Activated naive CD8-positive, alpha-beta T cell treated with anti-CD3 and anti-CD28 coated beads, Interleukin-2, amount 10 ng/mL, durations not matched to agents 7 days and 5 days (primary cell): ENCODE data around the gene TRAFD1. TPM values are rescaled to one million over a fixed set of nuclear protein-coding genes. Genes with fewer than 3 reads are reported as not detected.
"Not testable (repeated sequence)": the region's sequence is repeated elsewhere in the genome, so short reads cannot be mapped to it uniquely, and the experiment has no call there.

Experiments used
- ATAC-seq: fragments of 150-1000 bp; cut with Tn5 transposase; one replicate; pipeline ENCODE4 v1.10.0; 2021; ENCODE audit warnings: low read depth, moderate library complexity
- POLR2A ChIA-PET: fragments of 350-600 bp; sonication (Branson Sonifier 250); formaldehyde crosslinking; loops from one replicate; lab custom pipeline; 2021; ENCODE audit warnings: antibody characterized with exemption; lab: Charles Lee
- DNase-seq: peaks from one replicate; pipeline ENCODE4 v3.0.0; 2021
- H3K27ac Mint-ChIP-seq: one replicate; pipeline ENCODE4 v1.8.0; 2022; ENCODE audit warnings: mild to moderate bottlenecking, mixed read lengths
- H3K27me3 Mint-ChIP-seq: one replicate; pipeline ENCODE4 v1.8.0; 2022; ENCODE audit warnings: mild to moderate bottlenecking, moderate library complexity, mixed read lengths
- H3K36me3 Mint-ChIP-seq: one replicate; pipeline ENCODE4 v1.8.0; 2021; ENCODE audit warnings: mild to moderate bottlenecking, mixed read lengths
- H3K4me1 Mint-ChIP-seq: one replicate; pipeline ENCODE4 v1.8.0; 2021; ENCODE audit warnings: mixed read lengths
- H3K4me3 Mint-ChIP-seq: one replicate; pipeline ENCODE4 v1.8.0; 2022; ENCODE audit warnings: mild to moderate bottlenecking, moderate library complexity, mixed read lengths
- H3K9me3 Mint-ChIP-seq: one replicate; pipeline ENCODE4 v1.8.0; 2021; ENCODE audit warnings: mixed read lengths
- total RNA-seq, 2 experiments: library from RNA; stranded (reverse); gene quantifications; one replicate each; pipeline ENCODE4 v1.2.3, GENCODE V29; 2021

TRAFD1 gene
- total RNA-seq, 2 experiments from 2014 or later: 69.7 to 70.3 TPM

DNA sequence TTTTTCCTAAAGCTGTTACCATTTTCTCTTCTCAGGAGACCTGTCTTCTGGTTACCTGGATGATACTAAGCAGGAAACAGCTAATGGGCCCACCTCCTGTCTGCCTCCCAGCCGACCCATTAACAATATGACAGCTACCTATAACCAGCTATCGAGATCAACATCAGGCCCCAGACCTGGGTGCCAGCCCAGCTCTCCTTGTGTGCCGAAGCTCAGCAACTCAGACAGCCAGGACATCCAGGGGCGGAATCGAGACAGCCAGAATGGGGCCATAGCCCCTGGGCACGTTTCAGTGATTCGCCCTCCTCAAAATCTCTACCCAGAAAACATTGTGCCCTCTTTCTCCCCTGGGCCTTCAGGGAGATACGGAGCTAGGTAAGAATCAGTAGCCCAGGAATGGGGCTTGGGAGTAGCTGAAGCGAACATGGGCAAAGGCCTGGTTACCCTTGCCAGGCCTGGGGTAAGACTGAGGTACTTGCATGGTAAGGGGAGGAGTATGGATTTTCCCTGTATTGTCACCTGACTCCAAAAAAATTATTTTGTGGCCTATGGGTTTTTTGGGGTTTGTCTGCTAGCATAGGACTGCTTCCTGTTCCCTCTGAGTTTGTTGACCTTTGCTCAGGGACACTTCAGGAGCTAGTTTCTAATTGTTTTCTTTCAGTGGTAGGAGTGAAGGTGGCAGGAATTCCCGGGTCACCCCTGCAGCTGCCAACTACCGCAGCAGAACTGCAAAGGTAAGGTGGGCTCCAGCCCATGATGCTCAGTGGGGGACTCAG lies 26.6 kb downstream of the TRAFD1 start:
- peak overlapping the region; percentile 18 for H3K27ac Mint-ChIP-seq
- H3K27me3 Mint-ChIP-seq: no peaks in the 10 kb centered on the region
- DNase-seq (no peak), ATAC-seq (no peak)
- peaks cover 4% of the 10 kb centered on the region for H3K9me3 Mint-ChIP-seq
- peaks cover 59% of the 10 kb centered on the region for H3K36me3 Mint-ChIP-seq
- H3K4me3 Mint-ChIP-seq: no peak overlapping the region
- POLR2A ChIA-PET: interaction anchor here (0.8 kb wide), 1 partner anchor 1081 kb away, joined by 4 read pairs; no protein-coding TSS in a partner anchor
- no peaks in the 10 kb centered on the region for H3K4me1 Mint-ChIP-seq

DNA sequence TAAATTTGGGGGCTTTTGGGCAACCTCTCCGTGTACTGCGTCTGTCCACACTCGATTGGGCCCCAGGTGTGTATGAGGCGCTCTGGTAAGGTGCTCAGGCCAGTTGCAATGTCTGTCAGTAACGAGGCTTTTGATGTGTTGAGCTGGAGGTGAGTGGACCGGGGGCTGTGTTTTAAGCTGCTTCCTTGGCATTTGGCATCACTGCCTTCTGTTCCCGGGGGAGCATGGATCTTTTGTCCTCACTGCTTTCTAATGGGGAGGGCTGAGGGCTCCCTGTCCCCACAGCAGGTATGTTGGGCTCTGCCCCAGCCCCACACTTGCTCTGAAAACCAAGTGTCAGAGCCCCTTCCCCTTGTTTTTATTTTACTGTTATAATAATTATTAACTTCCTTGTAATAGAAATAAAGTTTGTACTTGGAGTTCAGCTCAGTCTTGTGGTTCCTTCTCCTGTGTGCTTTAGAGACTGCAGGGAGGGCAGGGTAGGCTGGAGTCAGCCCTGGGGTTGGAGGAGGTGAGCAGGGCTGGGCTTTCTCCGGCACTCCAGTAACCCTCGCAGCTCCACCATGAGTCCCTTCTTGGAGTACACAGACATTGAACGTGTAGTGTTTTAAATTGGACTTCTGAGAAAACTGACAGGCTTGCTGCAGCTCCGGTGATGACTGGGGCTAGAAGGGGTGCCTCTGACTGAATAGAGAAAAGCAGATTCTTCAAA lies 28.0 kb downstream of the TRAFD1 start:
- peaks cover 69% of the 10 kb centered on the region for H3K36me3 Mint-ChIP-seq
- no peak for ATAC-seq
- H3K27me3 Mint-ChIP-seq: no peaks in the 10 kb centered on the region
- H3K9me3 Mint-ChIP-seq: peaks cover 11% of the 10 kb centered on the region
- H3K4me3 Mint-ChIP-seq: no peak overlapping the region
- H3K4me1 Mint-ChIP-seq: peaks cover 6% of the 10 kb centered on the region
- no peak for DNase-seq
- POLR2A ChIA-PET: no interaction called here
- peak overlapping the region; percentile 57 for H3K27ac Mint-ChIP-seq

DNA sequence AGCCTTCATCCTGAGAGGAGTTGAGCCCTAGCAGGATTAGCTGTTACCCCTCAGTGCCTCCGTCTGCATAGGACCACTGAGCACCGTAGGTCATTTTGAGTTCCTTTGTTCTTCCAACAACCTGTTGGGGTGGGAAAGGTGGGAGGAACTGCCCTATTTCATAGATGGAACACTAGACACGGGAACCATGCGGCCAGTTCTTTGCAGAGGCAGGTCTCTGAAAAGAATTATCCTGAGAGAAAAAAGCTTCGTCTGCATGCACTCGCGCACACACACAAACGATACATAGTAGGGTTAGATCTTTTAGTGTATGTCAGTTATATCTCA lies 28.5 kb downstream of the TRAFD1 start:
- peaks cover 11% of the 10 kb centered on the region for H3K9me3 Mint-ChIP-seq
- H3K27ac Mint-ChIP-seq: no peak overlapping the region
- H3K27me3 Mint-ChIP-seq: no peaks in the 10 kb centered on the region
- ATAC-seq (no peak), DNase-seq (no peak)
- POLR2A ChIA-PET: no interaction called here
- no peak overlapping the region for H3K4me3 Mint-ChIP-seq
- H3K36me3 Mint-ChIP-seq: peaks cover 69% of the 10 kb centered on the region
- H3K4me1 Mint-ChIP-seq: peaks cover 8% of the 10 kb centered on the region

DNA sequence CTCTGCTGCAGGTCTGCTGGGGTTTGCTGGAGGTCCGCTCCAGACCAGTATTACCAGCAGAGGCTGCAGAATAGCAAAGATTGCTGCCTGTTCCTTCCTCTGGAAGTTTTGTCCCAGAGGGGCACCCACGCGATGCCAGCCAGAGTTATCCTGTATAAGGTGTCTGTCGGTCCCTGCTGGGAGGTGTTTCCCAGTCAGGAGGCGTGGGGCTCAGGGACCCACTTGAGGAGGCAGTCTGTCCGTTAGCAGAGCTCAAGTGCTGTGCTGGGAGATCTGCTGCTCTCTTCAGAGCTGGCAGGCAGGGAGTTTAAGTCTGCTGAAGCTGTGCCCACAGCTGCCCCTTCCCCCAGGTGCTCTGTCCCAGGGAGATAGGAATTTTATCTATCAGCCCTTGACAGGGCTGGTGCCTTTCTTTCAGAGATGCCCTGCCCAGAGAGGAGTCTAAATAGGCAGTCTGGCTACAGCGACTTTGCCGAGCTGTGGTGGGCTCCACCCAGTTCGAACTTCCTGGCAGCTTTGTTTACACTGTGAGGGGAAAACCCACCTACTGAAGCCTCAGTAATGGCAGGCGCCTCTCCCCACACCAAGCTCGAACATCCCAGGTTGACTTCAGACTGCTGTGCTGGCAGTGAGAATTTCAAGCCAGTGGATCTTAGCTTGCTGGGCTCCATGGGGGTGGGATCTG lies 33.2 kb downstream of the TRAFD1 start:
- H3K4me3 Mint-ChIP-seq: peak overlapping the region; percentile 40
- peaks cover 11% of the 10 kb centered on the region for H3K9me3 Mint-ChIP-seq
- DNase-seq, H3K27me3 Mint-ChIP-seq: not testable (repeated sequence)
- H3K4me1 Mint-ChIP-seq: peaks cover 10% of the 10 kb centered on the region
- H3K27ac Mint-ChIP-seq: peak overlapping the region; percentile 71
- peaks cover 67% of the 10 kb centered on the region for H3K36me3 Mint-ChIP-seq
- POLR2A ChIA-PET: interaction anchor here (0.8 to 1.5 kb wide), 2 partner anchors 9 to 260 kb away, joined by 3 read pairs; partner anchors contain the start of gene PTPN11
- ATAC-seq: peak; percentile 53

DNA sequence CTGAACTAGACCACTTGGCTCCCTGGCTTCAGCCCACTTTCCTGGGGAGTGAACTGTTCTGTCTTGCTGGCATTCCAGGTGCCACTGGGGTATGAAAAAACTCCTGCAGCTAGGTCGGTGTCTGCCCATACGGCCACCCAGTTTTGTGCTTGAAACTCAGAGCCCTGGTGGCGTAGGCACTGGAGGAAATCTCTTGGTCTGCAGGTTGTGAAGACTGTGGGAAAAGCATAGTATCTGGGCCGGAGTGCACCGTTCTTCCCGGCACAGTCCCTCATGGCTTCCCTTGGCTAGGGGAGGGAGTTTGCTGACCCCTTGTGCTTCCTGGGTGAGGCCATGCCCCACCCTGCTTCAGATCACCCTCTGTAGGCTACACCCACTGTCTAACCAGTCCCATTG lies 33.8 kb downstream of the TRAFD1 start:
- H3K36me3 Mint-ChIP-seq: peaks cover 63% of the 10 kb centered on the region
- POLR2A ChIA-PET: interaction anchor here (0.6 to 1.5 kb wide), 3 partner anchors 9 to 260 kb away, joined by 3 to 6 read pairs (median 3); partner anchors contain the start of gene PTPN11

DNA sequence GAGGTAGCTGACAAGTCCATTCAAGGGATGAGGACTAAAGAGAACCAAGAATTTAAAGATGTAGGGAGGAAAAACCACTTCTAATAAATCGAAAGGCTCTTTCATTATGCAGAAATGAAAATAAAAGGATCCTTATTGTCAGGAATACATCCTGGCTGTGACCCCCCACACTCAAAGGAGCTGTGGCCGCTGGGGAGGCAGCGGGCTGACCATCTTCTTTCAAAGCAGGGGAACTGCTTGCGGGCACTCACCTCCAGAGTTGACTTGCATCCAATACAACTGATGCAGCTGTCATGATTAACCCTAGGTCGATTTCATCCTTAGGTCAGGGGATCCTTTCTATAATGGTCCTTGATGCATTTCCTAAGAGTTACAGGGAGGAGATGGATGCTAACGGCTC lies 35.3 kb downstream of the TRAFD1 start:
- ATAC-seq (no peak), DNase-seq (no peak)
- Mint-ChIP-seq H3K4me3 (no peak overlapping the region), H3K27ac (no peak overlapping the region), H3K4me1 (peaks cover 10% of the 10 kb centered on the region), H3K36me3 (peaks cover 51% of the 10 kb centered on the region), H3K9me3 (peaks cover 11% of the 10 kb centered on the region), H3K27me3 (no peaks in the 10 kb centered on the region)
- POLR2A ChIA-PET: no interaction called here

More for the DNA sequence above, 33.8 kb downstream of the TRAFD1 start:
- no peak for DNase-seq
- Mint-ChIP-seq H3K27me3 (no peaks in the 10 kb centered on the region), H3K9me3 (peaks cover 11% of the 10 kb centered on the region), H3K27ac (peak overlapping the region; percentile 71), H3K4me3 (no peak overlapping the region), H3K4me1 (peaks cover 10% of the 10 kb centered on the region)
- no peak for ATAC-seq

DNA sequence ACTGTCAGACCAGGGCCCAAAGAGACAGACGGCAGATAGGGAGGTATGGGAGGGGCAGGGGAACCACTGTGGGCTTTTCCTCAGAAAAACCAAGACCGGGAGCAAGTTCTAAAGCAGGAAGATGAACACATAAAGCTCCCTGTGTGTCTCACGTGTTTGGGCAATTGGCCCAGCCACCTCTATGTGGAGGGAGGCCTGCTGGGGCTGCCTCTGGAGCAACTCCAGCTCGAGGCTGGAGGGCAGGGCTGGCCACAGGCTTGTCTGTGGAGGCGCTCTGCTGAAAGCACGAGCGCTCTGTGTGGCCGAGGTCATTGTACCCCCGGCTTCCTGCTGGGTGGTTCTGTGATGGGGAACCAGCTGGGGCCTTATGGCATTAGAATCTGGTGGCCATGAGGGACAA lies 36.4 kb downstream of the TRAFD1 start:
- Mint-ChIP-seq H3K4me3 (no peak overlapping the region), H3K27ac (no peak overlapping the region), H3K4me1 (peaks cover 10% of the 10 kb centered on the region), H3K27me3 (no peaks in the 10 kb centered on the region), H3K36me3 (peaks cover 41% of the 10 kb centered on the region), H3K9me3 (peaks cover 7% of the 10 kb centered on the region)
- DNase-seq: no peak
- POLR2A ChIA-PET: no interaction called here
- ATAC-seq: no peak

DNA sequence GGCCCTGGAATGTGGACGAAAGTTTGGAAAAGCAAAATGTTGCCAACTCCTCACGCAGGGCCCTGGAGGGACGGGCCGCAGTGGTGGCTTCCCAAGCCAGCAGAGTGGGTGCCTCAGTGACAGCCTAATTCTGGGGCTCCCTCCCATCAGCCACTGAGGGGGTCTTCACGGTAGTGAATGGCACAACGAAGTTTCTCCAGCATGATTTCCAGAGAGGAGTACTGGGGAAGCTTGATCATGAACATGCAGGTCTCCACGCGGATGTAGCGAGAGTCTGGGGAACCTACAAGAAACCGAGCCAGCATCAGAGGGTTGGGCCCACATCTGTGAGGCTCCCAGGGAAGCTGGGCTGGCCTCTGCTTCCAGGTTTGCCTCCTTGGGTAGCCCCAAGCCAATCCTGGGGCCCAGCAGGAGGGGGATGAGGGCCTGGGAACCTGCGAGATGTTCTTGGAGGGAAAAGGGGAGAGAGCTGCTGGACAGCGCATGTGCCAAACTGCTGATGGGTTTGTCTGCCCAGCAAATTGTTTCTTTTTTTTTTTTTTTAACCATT lies 37.0 kb downstream of the TRAFD1 start:
- H3K27me3 Mint-ChIP-seq: no peaks in the 10 kb centered on the region
- H3K27ac Mint-ChIP-seq: no peak overlapping the region
- no peak for DNase-seq
- peaks cover 10% of the 10 kb centered on the region for H3K4me1 Mint-ChIP-seq
- H3K4me3 Mint-ChIP-seq: no peak overlapping the region
- no peak for ATAC-seq
- POLR2A ChIA-PET: no interaction called here
- peaks cover 35% of the 10 kb centered on the region for H3K36me3 Mint-ChIP-seq
- H3K9me3 Mint-ChIP-seq: peaks cover 7% of the 10 kb centered on the region

DNA sequence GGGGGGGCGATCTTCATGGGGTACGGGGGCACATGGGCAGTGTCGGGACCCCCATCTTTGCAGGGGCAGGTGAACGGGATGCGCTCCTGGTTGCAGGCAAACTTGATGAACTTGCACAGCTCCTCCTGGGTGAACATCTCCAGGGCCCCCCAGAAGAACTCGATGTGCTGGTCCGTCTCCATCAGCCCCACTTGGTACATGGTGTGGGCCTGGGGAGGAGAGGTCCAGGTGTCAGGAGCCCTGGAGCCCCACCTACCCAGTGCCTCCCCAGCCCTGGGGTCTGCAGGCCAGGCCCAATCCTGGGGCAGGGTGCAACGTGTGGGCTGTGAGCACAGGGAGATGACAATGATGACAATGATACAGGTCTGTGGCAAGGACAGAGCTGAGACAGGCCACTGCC lies 37.7 kb downstream of the TRAFD1 start:
- Mint-ChIP-seq H3K36me3 (peaks cover 28% of the 10 kb centered on the region), H3K27me3 (no peaks in the 10 kb centered on the region), H3K27ac (peak overlapping the region; percentile 30), H3K9me3 (no peaks in the 10 kb centered on the region), H3K4me3 (no peak overlapping the region), H3K4me1 (peaks cover 7% of the 10 kb centered on the region)
- no peak for ATAC-seq
- POLR2A ChIA-PET: no interaction called here
- no peak for DNase-seq

DNA sequence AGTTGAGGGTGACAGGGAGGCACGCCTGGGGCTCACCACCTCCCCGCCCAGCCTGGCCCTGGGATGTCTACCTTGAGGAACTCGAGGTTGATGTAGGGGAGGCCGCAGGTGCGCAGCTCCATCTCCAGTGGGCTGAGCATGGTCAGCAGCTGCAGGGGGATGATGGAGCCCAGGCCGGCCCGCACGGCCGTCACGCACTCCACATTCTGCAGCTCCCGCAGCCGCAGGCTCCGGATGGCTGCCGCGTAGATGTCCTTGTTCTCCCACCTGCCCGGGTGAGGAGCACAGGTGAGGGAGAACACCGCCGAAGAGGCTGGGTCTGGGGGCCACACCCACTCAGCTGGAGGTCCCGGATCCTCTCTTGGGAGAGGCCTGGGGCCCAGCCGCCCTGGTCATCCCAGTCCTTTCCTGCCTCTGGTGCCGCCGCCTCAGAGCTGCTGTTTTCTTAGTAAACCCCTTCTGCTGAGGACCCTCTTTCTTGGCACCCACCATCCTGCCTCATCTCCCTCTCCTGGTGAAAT lies 38.2 kb downstream of the TRAFD1 start:
- Mint-ChIP-seq H3K36me3 (peaks cover 23% of the 10 kb centered on the region), H3K4me1 (peaks cover 4% of the 10 kb centered on the region), H3K27ac (no peak overlapping the region), H3K27me3 (no peaks in the 10 kb centered on the region), H3K9me3 (no peaks in the 10 kb centered on the region), H3K4me3 (no peak overlapping the region)
- POLR2A ChIA-PET: no interaction called here
- DNase-seq: no peak
- ATAC-seq: no peak

DNA sequence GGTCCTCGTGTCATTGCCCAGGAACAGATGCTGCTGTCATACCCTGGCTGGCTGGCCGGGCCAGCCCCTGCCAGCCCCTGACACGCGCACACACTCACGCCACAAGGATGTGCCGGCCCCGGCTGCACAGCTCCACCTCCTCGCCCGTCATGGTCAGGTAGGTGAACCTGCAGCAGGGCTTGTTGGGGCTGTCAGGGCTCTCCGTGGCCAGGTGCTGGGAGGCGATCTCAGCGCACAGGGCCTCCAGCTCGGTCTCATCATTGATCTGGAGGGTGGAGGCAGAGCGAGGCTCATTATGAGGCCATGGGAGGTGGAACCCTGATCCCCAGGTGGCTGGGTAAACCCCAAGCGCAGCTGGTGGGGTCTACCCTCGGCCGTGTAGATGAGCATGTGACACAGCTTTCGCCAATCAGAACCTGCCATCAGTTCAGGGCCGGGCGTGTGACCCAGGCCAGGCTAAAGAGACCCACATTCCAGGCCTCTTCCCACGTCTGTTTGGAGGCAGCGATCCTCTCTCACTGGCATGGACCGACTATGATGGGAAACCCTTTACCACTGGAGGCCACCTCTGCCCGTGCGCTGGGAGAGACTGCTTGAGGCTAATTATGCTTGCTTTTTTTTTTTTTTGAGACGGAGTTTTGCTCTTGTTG lies 38.8 kb downstream of the TRAFD1 start:
- Mint-ChIP-seq H3K4me1 (peaks cover under 1% of the 10 kb centered on the region), H3K4me3 (no peak overlapping the region), H3K36me3 (peaks cover 17% of the 10 kb centered on the region), H3K27me3 (no peaks in the 10 kb centered on the region), H3K9me3 (no peaks in the 10 kb centered on the region), H3K27ac (no peak overlapping the region)
- DNase-seq (no peak), ATAC-seq (no peak)
- POLR2A ChIA-PET: no interaction called here

DNA sequence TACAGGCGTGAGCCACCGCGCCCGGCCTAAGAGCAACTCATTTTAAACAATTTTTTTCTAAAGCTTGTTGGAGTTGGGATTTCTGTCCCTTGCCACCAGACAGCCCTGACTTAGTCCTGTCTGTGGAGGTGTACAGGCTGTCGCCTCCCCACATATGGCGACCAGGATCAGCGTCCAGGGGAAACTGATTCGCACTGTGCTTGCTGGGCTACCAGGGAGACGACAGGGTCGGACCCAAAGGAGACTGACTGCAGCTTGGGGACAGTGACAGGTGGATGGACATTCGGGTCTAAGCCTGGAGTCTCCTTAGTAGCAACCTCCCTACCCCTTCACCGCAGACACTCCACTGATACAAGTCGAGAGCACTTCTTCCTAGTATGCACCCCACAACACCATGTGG lies 40.3 kb downstream of the TRAFD1 start:
- H3K4me1 Mint-ChIP-seq: no peaks in the 10 kb centered on the region
- DNase-seq (no peak), ATAC-seq (no peak)
- POLR2A ChIA-PET: no interaction called here
- no peak overlapping the region for H3K4me3 Mint-ChIP-seq
- no peaks in the 10 kb centered on the region for H3K27me3 Mint-ChIP-seq
- H3K9me3 Mint-ChIP-seq: no peaks in the 10 kb centered on the region
- H3K27ac Mint-ChIP-seq: no peak overlapping the region
- peaks cover 8% of the 10 kb centered on the region for H3K36me3 Mint-ChIP-seq
